GM21367 (cell line): Measurements from ENCODE around the gene IFTAP.

Experiments
- ATAC-seq: cut with Tn5 transposase; IDR thresholded peaks from one replicate; pipeline ENCODE4 v1.9.1; 2021; ENCODE audit not compliant: unreplicated experiment

IFTAP gene

GRCh38 chr11:36596880-36597279, 2.6 kb downstream of the IFTAP start:
- ATAC-seq, result no peak

- no peak for ATAC-seq
Measured at GRCh38 chr11:36598051-36598450, 3.7 kb downstream of the IFTAP start, which contains the start of gene RAG2. Gene RAG2, minus strand, starts transcription at chr11:36598236. Its CDS starts 4,068 bp downstream, at chr11:36594168.

- no peak for ATAC-seq
Measured at GRCh38 chr11:36600180-36600579, 5.9 kb downstream of the IFTAP start.

- ATAC-seq, result no peak
Measured at GRCh38 chr11:36601155-36601554, 6.9 kb downstream of the IFTAP start.

GRCh38 chr11:36602135-36602534, 7.8 kb downstream of the IFTAP start:
- no peak for ATAC-seq

GRCh38 chr11:36605221-36606216, 11.2 kb downstream of the IFTAP start:
- ATAC-seq, result peak; percentile 77

- no peak for ATAC-seq
Measured at GRCh38 chr11:36608491-36609199, 14.3 kb downstream of the IFTAP start.

- no peak for ATAC-seq
Measured at GRCh38 chr11:36609383-36609782, 15.1 kb downstream of the IFTAP start.

- no peak for ATAC-seq
Measured at GRCh38 chr11:36615826-36616225, 21.5 kb downstream of the IFTAP start.

- ATAC-seq, result no peak
Measured at GRCh38 chr11:36617543-36618362, 23.5 kb downstream of the IFTAP start.

- no peak for ATAC-seq
Measured at GRCh38 chr11:36618363-36619047, 24.2 kb downstream of the IFTAP start.

GRCh38 chr11:36619502-36619901, 25.2 kb downstream of the IFTAP start:
- ATAC-seq, result no peak

- ATAC-seq, result no peak
Measured at GRCh38 chr11:36620246-36620645, 25.9 kb downstream of the IFTAP start.

GRCh38 chr11:36622431-36623136, 28.3 kb downstream of the IFTAP start:
- ATAC-seq, result peak; percentile 68

- ATAC-seq, result no peak
Measured at GRCh38 chr11:36623494-36623893, 29.2 kb downstream of the IFTAP start.

- ATAC-seq, result no peak
Measured at GRCh38 chr11:36627006-36627405, 32.7 kb downstream of the IFTAP start.

- ATAC-seq, result no peak
Measured at GRCh38 chr11:36627471-36627870, 33.2 kb downstream of the IFTAP start.

GRCh38 chr11:36628141-36628540, 33.8 kb downstream of the IFTAP start:
- no peak for ATAC-seq

GRCh38 chr11:36628765-36629244, 34.5 kb downstream of the IFTAP start:
- ATAC-seq, result no peak

- ATAC-seq, result peak; percentile 77
Measured at GRCh38 chr11:36631774-36632173, 37.5 kb downstream of the IFTAP start.
